Stimulated activated CD8-positive, alpha-beta memory T cell treated with anti-CD3 and anti-CD28 coated beads, Interleukin-7, amount 100 ng/mL, for 1 hour (primary cell): ENCODE data around the gene RILPL2.
"Not testable (repeated sequence)": the region's sequence is repeated elsewhere in the genome, so short reads cannot be mapped to it uniquely, and the experiment has no call there.

Experiments used
- DNase-seq, 2 donors: peaks; one replicate each; pipeline ENCODE4 v3.0.0-alpha.2; 2020; ENCODE audit warnings: low read depth in 2 of 2

RILPL2 gene

DNA sequence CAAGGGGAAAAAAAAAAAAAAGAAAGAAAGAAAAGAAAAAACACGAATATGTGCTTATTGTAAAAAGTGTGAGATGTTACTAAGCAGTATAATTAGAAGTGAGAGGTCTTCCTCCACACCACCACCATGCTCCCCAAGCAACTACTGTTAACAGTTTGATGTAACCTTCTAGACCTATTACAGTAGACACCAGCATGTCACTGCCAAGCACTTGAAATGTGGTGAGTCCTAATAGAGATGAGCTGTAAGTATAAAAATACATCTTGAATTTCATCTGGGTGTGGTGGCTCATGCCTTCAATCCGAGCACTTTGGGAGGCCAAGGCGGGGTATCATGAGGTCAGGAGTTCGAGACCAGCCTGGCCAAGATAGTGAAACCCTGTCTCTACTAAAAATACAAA, 13.4 kb upstream of the RILPL2 start:
- DNase-seq, result no peak

DNA sequence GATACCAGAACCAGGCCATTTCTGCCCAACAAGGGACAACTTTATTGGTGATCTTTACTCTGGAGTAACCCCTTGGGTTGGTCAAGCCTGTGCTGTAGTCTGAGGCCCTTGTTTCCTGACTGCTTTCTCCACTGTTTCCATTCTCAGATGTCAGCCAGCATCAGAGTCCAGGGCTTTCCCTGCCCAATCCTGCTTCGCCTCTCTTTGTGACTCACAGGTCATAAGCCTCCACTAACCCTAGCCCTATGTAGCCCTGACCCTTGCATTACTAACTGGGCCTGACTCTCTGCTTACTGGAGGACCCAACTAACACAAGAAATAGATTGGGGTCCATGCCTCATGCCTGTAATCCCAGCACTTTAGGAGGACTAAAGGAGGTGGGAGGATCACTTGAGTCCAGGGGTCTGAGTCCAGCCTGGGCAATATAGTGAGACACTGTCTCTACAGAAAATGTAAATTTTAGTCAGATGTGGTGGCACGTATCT, 12.8 kb upstream of the RILPL2 start:
- no peak for DNase-seq

DNA sequence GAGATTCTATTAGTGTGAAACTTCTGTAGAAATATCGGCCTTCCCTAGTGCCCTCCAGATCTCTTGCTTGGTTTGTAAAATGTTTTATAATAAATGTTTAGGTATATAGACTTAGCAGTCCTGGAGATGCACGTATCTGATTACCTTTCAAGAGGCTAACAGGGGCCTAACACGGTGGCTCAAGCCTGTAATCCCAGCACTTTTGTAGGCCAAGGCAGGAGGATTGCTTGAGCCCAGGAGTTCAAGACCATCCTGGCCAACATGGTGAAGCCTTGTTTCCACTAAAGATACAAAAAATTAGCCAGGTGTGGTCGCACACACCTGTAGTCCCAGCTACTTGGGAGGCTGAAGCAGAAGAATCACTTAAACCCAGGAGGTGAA, 9.8 kb upstream of the RILPL2 start:
- DNase-seq, result no peak

- DNase-seq, result no peak
Measured at GRCh38 chr12:123445388-123446332, 9.2 kb upstream of the RILPL2 start.

DNA sequence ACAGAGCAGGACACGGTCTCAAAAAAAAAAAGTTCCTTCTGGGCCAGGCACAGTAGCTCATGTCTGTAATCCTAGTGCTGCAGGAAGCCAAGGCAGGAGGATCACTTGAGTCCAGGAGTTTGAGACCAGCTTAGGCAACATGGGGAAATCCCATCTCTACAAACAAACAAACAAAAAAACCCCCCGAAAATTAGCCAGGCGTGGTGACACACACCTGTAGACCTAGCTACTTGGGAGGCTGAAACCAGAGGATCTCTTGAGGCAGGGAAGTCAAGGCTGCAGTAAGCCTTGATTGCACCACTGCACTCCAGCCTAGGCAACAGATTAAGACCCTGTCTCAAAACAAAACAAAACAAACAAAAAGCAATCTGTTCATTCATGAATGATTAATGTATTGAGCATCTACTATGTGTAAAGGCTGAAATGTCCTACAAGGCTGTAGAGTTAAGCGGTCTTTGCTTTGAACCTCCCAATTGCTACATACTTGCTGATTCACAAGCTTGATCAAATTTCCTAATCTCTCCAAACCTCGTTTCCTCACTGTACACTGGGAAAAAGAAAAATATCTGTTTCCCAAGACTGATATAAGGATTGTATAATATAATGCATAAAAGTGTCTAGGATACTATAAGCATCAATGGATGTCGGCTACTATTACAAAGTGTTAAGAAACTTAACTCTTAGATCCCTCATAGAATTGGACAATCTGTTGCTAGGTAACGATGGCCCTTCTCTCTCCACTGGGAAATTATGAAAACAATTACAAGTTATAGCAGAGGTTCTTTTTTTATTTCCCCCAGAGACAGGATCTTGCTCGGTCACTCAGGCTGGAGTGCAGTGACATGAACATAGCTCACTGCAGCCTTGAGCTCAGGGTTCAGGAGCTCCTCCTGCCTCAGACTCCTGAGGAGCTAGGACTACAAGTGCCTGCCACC, 7.9 kb upstream of the RILPL2 start:
- no peak for DNase-seq

- no peak for DNase-seq
Measured at GRCh38 chr12:123442774-123443173, 6.3 kb upstream of the RILPL2 start.

- no peak for DNase-seq
Measured at GRCh38 chr12:123441523-123442164, 5.2 kb upstream of the RILPL2 start.

GRCh38 chr12:123435636-123436016, 858 bp downstream of the RILPL2 start:
- no peak for DNase-seq

DNA sequence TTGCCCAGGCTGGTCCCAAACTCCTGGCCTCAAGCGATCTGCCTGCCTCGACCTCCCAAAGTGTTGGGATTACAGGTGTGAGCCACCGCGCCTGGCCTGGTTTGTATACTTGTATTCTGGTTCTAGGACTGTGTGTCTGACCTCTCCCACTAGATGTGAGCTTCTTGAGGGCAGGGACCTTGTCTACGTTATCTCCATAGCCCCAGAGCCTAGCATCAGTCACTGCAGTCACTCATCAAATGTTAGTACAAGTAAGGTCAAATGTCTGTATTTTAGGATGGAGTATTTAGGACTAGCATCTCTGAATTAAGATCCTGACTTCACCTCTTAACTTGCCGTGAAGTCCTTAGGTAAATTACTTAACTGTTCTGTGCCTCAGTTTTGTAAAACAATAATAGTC, 2.9 kb downstream of the RILPL2 start:
- DNase-seq, result no peak

- not testable (repeated sequence) for DNase-seq
Measured at GRCh38 chr12:123431951-123432817, 4.3 kb downstream of the RILPL2 start.

DNA sequence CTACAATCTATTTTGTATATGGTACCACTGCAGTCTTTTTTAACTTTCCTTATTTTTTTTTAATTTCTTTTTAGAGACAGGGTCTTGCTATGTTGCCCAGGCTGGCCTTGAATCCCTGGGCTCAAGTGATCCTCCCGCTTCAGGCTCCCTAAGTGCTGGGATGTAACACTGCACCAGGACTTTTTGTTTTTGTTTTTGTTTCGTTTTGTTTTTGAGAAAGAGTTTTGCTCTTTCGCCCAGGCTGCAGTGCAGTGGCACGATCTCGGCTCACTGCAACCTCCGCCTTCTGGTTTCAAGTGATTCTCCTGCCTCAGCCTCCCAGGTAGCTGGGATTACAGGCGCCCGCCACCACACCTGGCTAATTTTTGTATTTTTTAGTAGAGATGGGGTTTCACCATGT, 7.4 kb downstream of the RILPL2 start:
- not testable (repeated sequence) for DNase-seq

DNA sequence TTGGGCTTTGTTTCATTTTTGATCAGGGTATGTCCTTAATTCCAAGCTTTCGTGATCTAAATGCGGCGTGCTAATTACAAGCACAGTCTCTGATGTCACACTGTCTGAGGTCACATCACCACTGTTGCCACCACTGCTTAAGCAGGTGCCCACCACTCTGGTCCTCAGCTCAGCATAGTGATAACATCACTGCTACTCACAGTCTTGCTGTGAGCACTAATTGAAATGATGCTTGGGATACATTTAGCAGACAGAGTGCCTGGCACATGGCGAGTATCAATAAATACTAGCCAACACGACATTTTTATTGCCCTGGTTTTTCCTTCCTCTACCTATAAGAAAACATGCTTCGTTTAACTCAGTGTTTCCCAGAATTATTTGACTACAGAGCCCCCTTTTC, 7.9 kb downstream of the RILPL2 start:
- DNase-seq, result no peak

GRCh38 chr12:123427036-123427769, 9.3 kb downstream of the RILPL2 start:
- DNase-seq, result no peak

GRCh38 chr12:123421314-123421713, 15.2 kb downstream of the RILPL2 start:
- no peak for DNase-seq

- no peak for DNase-seq
Measured at GRCh38 chr12:123410041-123410412, 26.5 kb downstream of the RILPL2 start.

- DNase-seq, result not testable (repeated sequence)
Measured at GRCh38 chr12:123409284-123410040, 27.0 kb downstream of the RILPL2 start.

DNA sequence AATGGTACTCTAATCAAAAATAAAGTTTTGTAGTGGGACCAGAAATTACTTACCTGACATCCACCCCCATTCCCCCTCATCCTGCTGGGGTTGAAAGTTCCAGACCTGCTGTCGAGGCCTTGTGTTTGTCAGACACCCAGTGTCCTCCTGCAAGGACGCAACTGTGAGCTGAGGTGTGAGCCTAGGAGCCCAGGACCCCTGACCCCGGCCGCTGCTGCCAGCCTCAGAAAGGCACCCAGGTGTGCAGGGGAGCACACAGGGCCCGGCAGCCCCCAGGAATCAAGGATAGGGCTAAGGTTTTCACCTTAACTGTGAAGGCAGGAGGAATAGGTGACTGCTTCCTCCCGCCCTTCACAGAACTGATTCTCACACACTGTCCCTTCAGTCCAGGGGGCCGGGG, 27.9 kb downstream of the RILPL2 start:
- not testable (repeated sequence) for DNase-seq

- not testable (repeated sequence) for DNase-seq
Measured at GRCh38 chr12:123407934-123408333, 28.6 kb downstream of the RILPL2 start.

GRCh38 chr12:123407269-123407668, 29.2 kb downstream of the RILPL2 start:
- DNase-seq, result not testable (repeated sequence)
